T-helper 17 cell (primary cell): ENCODE data around the gene ANKRD53. TPM values are rescaled to one million over a fixed set of nuclear protein-coding genes. Genes with fewer than 3 reads are reported as not detected.
A peak's percentile ranks its signal among the peaks of the same experiment; 100 is the strongest.

Source experiments
- ATAC-seq: fragments of 150-1000 bp; cut with Tn5 transposase; 2 replicates; pipeline ENCODE4 v1.10.0; 2021; ENCODE audit warnings: mild to moderate bottlenecking, moderate library complexity
- DNase-seq, 3 donors: peaks; one replicate each; pipeline versions ENCODE4 v3.0.0 to v3.0.0-alpha.2; 2020 to 2021
- H3K9me3 ChIP-seq: one replicate; pipeline ENCODE4 v1.7.0; 2013; ENCODE audit warnings: low read length, mild to moderate bottlenecking; ENCODE audit not compliant: control insufficient read depth, poor library complexity, severe bottlenecking
- H3K27ac Mint-ChIP-seq: one replicate; pipeline ENCODE4 v1.8.0; 2022; ENCODE audit warnings: mild to moderate bottlenecking, moderate library complexity, mixed read lengths
- H3K27me3 Mint-ChIP-seq: one replicate; pipeline ENCODE4 v1.8.0; 2022; ENCODE audit warnings: mixed read lengths
- H3K36me3 Mint-ChIP-seq: one replicate; pipeline ENCODE4 v1.8.0; 2022; ENCODE audit warnings: low read depth, mixed read lengths
- H3K4me1 Mint-ChIP-seq: one replicate; pipeline ENCODE4 v1.8.0; 2022; ENCODE audit warnings: mild to moderate bottlenecking, mixed read lengths
- H3K4me3 Mint-ChIP-seq: one replicate; pipeline ENCODE4 v1.8.0; 2022; ENCODE audit warnings: mild to moderate bottlenecking, moderate library complexity, mixed read lengths
- total RNA-seq, 4 donors: library from RNA in 2 of 4; stranded (reverse) in 2 of 4; gene quantifications; one replicate each; pipeline ENCODE4 v1.2.3 and lab custom pipeline; 2022 to 2026

The ANKRD53 gene, protein sequence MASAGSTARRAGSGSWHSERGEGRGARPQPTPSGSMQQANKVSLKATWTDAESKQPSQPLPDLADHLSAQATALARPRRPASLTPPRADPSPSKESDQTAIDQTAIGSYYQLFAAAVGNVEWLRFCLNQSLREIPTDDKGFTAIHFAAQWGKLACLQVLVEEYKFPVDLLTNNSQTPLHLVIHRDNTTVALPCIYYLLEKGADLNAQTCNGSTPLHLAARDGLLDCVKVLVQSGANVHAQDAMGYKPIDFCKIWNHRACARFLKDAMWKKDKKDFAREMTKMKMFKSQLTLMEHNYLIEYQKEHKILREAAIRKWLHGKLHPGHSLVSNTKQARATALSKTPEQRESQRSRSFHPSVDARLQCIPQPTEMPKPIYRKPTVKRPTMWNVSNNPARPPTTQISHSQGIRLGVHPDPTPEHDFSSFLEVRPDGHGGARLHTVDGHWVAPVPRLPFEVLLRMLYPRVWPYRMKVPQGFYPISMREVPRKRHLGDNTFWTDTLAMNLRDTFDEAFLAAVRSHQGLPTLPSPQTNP
- under 1 TPM; 0.34 to 0.80 TPM for total RNA-seq
- 0 to 0.53 reads per million in 2 donors for total RNA-seq (lab: John Stamatoyannopoulos, UW)

DNA sequence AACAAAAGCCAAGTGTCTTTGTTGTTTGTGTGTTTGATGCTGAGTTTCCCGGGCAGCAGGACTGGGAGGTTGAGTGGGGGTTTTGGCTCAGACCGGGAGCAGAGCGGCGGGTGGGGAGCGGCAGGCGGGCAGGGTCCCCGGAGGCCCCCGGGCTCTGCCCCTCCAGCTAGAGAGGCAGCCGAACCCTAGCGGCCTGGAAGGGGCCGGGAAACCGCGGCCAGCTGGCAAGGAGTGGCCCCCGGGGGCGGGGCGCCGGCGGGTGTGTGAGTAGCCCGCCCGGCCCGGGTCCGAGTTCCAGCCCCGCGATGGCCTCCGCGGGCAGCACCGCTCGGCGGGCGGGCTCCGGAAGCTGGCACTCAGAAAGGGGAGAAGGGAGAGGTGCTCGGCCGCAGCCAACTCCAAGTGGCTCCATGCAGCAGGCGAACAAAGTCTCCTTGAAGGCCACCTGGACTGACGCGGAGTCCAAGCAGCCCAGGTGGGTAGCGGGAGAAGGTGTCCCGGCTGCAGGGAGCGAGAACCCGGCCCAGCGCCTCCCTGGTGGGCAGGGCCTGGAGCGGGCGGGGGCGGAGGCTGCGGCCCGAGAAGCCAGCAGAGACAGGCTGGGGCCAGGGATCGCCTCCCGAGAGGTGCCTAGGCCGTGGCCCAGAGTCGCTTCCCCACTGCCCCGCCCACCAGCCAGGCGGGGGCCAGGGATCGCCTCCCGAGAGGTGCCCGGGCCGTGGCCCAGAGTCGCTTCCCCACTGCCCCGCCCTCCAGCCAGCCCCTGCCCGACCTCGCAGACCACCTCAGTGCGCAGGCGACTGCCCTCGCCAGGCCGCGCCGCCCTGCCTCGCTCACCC lies at the start of gene ANKRD53:
Gene ANKRD53 (plus strand): TSS at position 290 of the 839 bp plus-strand sequence. CDS start 16 bp downstream, at position 306.
- ATAC-seq (peak; percentile 19), DNase-seq (no peak)
- peak within 1 kb of the TSS; percentile 91 for H3K4me3 Mint-ChIP-seq
- peaks cover 4% of the 10 kb centered on the region for H3K36me3 Mint-ChIP-seq
- H3K4me1 Mint-ChIP-seq, result peaks cover 17% of the 10 kb centered on the region
- peak within 1 kb of the TSS; percentile 86 for H3K27ac Mint-ChIP-seq
- peaks cover 13% of the 10 kb centered on the region for H3K27me3 Mint-ChIP-seq
- H3K9me3 ChIP-seq, result no peaks in the 10 kb centered on the region

DNA sequence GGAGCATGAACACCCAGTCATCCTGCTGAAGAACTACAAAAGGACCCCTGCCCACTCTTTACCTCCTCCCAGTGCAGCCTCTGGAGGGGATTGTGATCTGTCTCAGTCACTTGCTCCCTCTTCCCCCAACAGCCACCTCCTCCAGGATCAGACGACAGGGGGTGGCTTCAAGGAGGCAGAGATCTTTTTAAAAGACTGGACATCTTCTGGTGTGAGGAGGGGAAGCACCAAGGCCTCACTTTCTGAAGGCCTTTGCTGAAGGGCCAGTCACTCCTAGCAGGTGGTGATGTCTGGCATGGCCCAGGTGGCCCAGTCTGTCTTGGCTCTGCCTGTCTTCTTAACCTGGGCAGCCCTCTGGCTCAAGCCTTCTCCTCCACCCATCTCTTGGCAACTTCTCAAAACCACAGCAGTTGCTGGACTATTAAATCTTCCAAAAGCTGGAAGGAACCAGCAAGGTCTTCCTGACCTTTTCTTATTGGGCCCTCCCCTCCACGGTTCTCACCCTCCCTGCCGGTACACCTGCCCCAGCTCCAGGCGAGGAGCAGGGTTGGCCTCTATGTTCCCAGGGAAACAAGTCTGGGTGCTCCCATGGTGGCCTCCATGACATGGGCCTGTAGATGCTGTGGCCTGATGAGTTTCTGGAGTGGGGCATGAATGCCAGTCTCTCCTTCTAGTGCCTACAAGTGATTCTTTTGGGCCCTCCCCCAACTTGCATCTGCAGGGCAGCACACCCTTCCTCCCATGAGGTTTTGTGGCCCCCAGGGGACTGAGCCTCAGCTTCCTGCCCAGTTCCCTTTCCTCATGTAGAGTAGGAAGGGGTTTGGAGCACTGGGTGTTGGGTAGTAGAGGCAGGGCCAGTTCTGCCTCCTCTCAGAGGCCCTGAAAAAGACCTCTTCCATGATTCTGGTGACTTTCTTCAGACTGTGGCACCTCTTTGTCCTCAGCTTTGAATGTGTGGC lies 47.8 kb upstream of the ANKRD53 start:
- no peaks in the 10 kb centered on the region for H3K9me3 ChIP-seq
- Mint-ChIP-seq H3K36me3 (peaks cover 6% of the 10 kb centered on the region), H3K27me3 (peaks cover 43% of the 10 kb centered on the region), H3K27ac (no peak overlapping the region), H3K4me3 (no peak overlapping the region), H3K4me1 (peaks cover 6% of the 10 kb centered on the region)
- no peak for ATAC-seq
- no peak for DNase-seq

DNA sequence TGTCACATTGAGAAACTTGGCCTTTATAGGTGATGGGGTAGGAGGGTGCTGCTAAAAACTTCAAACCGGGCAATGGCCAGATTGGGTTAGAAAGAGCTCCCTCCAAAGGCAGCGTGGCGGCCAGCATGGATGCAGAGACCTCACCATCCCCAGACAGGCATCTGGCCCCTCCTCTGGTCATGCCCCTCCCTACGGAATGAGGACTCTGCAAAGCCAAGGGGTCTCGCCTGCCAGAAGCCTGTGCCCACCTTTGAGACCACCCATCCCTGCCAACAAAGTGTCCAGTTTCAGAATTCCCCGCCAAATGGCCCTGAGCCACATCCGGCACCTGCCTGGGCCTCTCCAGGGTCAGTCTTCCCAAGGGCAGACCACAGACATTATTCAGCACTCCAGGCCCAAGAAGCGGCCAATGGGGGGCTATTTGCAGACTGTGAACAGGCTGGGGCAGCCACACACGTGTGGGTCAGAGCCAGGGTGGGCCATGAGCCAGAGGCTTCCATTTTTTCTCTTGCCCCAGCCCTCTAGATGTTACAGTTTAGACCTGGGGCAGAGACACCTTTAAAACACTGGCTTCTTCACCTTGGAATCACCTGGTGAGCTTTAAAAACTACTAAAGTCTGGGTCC lies 46.9 kb upstream of the ANKRD53 start:
- DNase-seq (no peak), ATAC-seq (no peak)
- Mint-ChIP-seq H3K36me3 (peaks cover 6% of the 10 kb centered on the region), H3K27ac (no peak overlapping the region), H3K4me1 (peaks cover 6% of the 10 kb centered on the region), H3K27me3 (peaks cover 43% of the 10 kb centered on the region), H3K4me3 (no peak overlapping the region)
- no peaks in the 10 kb centered on the region for H3K9me3 ChIP-seq

DNA sequence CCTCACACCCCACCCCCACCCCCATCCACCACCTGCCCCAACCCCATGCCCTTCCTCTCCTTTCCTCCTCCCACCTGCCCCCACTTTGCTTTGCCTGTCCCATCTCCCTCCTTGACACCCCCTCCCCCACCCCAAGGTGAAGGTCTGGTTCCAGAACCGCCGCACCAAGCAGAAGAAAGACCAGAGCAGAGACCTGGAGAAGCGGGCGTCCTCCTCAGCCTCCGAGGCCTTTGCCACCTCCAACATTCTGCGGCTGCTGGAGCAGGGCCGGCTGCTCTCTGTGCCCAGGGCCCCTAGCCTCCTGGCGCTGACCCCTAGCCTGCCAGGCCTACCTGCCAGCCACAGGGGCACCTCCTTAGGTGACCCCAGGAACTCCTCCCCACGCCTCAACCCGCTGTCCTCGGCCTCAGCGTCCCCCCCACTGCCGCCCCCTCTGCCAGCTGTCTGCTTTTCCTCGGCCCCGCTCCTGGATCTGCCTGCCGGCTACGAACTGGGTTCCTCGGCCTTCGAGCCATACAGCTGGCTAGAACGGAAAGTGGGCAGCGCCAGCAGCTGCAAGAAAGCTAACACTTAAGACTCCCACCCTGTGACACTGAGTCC lies 45.7 kb upstream of the ANKRD53 start:
- ATAC-seq, result no peak
- Mint-ChIP-seq H3K27me3 (peaks cover 37% of the 10 kb centered on the region), H3K27ac (no peak overlapping the region)

DNA sequence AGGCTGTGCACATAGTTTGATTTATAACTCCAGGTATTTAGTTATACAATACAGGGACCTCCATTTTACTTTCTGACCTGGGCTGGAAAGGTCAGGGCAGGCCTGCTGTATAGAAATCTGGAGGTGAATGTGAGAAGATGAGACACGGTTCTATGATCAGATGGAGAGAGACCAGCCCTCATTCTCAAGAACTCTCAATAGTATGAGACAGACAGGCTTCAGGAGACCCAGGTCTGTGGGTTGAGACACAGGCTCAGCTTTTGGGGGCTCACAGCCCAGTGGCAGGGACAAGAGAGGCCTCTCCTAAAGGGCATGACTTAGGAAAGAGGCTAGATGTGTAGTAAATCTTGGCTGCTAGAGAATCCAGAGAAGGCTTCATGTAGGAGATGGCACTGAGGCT lies 43.4 kb upstream of the ANKRD53 start:
- Mint-ChIP-seq H3K4me1 (peaks cover 6% of the 10 kb centered on the region), H3K4me3 (no peak overlapping the region), H3K36me3 (peaks cover 6% of the 10 kb centered on the region), H3K27me3 (peaks cover 39% of the 10 kb centered on the region), H3K27ac (no peak overlapping the region)
- H3K9me3 ChIP-seq, result no peaks in the 10 kb centered on the region
- no peak for ATAC-seq
- DNase-seq, result no peak

More for the DNA sequence above, 45.7 kb upstream of the ANKRD53 start:
- H3K9me3 ChIP-seq, result no peaks in the 10 kb centered on the region
- Mint-ChIP-seq H3K4me3 (no peak overlapping the region), H3K4me1 (peaks cover 6% of the 10 kb centered on the region), H3K36me3 (peaks cover 6% of the 10 kb centered on the region)
- no peak for DNase-seq

DNA sequence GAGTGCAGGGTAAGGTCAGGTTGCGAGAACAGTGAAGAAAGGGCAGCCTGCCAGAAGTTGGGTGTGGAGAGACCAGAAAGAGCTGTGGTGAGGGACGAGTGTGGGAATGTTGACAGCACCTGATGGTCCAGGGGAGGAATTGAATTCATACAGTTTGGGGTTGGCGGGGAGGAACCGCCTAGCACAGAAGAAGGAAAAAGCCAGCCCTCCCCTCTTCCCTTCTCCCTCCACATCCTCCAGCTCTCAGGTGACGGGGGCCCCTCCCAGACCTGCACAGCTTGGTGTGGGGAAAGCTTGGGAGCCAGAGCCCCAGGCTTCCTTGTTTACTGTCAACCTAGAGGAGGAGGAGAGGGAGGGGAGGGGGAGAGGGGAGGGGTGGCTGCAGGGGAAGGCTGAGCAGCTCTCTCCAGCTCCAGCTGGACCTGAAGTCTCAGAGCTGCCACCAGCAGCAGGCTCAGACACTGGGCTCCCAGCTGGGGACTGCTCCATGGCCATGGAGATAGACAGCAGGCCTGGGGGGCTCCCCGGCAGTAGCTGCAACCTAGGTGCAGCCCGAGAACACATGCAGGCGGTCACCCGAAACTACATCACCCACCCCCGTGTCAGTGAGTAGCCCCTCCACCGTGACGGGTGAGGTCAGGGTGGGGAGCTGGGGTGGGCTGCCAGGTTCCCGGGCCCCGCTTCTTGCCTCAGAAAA lies 42.8 kb upstream of the ANKRD53 start, which contains the start of gene ATP6V1B1:
Gene ATP6V1B1 (plus strand): TSS at position 433 of the 697 bp plus-strand sequence. CDS start 55 bp downstream, at position 488.
- Mint-ChIP-seq H3K36me3 (peaks cover 6% of the 10 kb centered on the region), H3K4me1 (peaks cover 6% of the 10 kb centered on the region), H3K27me3 (peaks cover 44% of the 10 kb centered on the region), H3K4me3 (no peak within 1 kb of the TSS), H3K27ac (no peak within 1 kb of the TSS)
- ATAC-seq (no peak), DNase-seq (no peak)
- H3K9me3 ChIP-seq, result no peaks in the 10 kb centered on the region

DNA sequence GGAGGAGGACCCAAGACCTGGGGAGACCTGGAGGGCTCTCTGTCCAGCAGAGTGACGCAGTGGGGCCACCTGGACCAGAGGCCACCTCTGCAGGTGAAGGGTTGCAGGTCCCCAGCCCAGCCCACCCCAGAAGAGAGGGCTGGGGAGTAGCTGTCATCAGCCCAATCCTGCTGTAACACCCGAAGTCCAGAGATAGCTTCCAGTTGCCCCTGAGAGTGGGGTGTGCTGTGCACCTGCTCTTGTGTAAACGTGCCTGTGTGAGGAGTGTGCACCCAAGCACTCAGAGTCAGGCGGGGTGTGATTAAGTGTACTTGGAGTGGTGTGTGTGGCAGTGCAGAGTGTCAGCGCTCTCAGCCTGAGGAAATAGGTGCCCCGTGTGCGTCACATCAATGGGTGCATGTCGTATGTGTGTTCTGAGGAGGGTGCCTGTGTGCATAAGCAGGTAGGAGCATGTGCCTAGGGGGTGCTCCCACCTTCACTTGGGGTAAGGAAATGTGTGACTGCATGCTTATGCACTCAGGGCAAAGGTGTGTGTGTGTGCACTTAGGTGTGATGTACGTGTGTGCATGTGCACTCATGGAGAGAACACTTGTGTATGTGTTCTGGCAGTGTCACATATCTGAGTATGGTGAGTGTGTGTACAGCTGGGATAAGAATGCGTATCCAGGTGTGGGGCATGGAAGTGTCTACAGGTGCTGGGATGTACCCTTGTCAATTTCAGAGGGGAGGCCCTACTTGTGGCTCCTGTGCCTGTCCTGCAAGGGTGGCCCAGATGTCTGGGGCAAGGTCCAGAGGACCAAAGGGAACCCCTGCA lies 42.1 kb upstream of the ANKRD53 start:
- no peaks in the 10 kb centered on the region for H3K9me3 ChIP-seq
- Mint-ChIP-seq H3K36me3 (peaks cover 7% of the 10 kb centered on the region), H3K27me3 (peaks cover 48% of the 10 kb centered on the region), H3K27ac (no peak overlapping the region), H3K4me3 (no peak overlapping the region), H3K4me1 (peaks cover 6% of the 10 kb centered on the region)
- ATAC-seq, result no peak
- DNase-seq, result no peak

DNA sequence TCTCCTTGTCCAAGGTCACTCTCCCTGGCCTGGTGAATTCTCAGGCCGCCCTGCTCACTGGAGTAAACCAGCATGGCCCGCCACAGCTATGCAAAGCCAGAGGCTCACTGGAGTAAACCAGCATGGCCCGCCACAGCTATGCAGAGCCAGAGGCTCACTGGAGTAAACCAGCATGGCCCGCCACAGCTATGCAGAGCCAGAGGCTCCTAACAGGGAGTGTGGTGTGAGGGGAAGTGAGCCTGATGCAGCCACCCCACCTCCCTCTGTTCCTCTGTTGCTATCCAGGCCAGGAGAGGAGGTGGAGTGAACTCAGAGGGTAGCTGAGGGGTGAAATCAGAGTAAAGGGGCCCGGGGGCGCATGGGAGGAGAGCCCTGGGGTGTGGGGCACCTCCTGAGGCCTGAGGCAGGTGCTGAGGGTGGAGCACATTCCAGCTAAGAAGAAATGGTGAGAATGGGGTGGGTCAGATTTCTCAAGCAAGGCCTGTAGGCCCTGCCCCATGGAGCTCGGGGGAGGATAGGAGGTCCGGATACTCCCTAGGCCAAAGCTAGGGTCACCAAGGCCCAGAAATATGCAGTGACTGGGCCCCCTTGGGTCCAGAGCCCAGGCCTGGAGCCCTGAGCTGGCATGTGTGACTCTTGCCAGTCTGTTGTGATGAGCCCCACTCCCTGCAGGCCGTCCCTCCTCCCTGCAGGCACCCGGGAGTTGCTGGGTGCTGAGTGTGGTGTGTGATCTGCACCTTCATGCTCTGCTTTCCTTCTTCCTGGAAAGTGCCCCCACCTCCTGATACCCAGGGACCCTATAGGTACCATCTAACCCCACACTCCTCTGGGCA lies 41.2 kb upstream of the ANKRD53 start:
- H3K36me3 Mint-ChIP-seq, result peaks cover 9% of the 10 kb centered on the region
- no peak overlapping the region for H3K27ac Mint-ChIP-seq
- ATAC-seq, result no peak
- H3K4me3 Mint-ChIP-seq, result no peak overlapping the region
- peaks cover 47% of the 10 kb centered on the region for H3K27me3 Mint-ChIP-seq
- peaks cover 9% of the 10 kb centered on the region for H3K4me1 Mint-ChIP-seq
- DNase-seq, result no peak
- no peaks in the 10 kb centered on the region for H3K9me3 ChIP-seq

DNA sequence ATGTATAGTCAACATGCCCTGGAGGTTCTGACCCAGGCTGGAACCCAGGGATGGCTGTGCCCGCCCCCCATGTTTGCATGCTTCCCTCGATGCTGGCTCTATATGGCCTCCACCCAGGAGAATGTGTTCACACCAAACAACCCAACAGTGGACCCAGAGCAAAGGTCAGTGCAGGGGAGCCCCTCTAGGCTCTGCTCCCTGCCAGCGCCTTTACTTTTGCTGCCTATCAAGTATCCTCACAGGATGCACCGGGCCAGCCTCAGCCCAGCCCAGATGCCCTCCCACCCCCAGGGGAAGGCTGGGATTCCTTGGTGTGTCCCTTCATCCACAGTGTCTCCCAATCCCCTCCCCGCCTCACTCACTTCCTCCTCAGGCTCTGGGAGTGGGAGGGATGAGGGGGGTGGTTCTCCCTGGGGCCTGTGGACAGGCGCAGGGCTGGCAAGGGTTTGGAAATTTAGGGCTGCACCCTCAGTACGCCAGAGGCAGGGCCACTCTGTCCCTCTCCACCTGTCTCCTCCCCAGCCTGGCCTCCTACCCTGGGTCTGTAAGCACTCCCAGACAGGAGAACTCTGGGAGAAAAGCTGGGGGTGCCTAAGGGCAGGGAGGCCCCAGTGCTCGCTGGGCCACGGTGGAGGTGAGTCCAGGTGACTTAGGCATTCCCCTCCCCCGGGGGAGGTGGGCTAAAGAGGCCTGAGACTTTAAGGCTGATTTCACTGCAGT lies 40.4 kb upstream of the ANKRD53 start:
- peaks cover 9% of the 10 kb centered on the region for H3K4me1 Mint-ChIP-seq
- H3K36me3 Mint-ChIP-seq, result peaks cover 9% of the 10 kb centered on the region
- DNase-seq, result no peak
- ATAC-seq, result no peak
- H3K27ac Mint-ChIP-seq, result no peak overlapping the region
- no peaks in the 10 kb centered on the region for H3K9me3 ChIP-seq
- H3K4me3 Mint-ChIP-seq, result no peak overlapping the region
- peaks cover 45% of the 10 kb centered on the region for H3K27me3 Mint-ChIP-seq

DNA sequence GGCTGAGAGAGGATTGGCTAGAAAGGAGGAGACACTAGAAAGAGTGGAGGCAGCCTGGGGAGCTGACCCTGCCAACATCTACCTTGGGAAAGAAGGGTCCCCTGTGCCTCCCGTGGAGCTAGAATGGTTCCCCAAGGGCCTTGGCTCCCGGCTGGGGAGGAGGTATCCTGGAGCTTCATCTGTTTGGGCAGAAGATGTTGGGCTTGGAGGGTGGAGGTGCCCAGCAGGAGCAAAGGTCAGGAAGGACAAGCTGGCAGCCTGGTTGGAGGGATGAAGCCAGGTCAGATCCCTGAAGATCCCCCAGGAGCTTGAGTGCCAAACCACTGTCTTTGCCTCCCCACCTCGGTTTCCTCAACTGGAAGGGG lies 39.9 kb upstream of the ANKRD53 start:
- H3K36me3 Mint-ChIP-seq, result peaks cover 9% of the 10 kb centered on the region
- DNase-seq, result no peak

More for the DNA sequence above, 39.9 kb upstream of the ANKRD53 start:
- H3K27ac Mint-ChIP-seq, result no peak overlapping the region
- peaks cover 9% of the 10 kb centered on the region for H3K4me1 Mint-ChIP-seq
- peaks cover 40% of the 10 kb centered on the region for H3K27me3 Mint-ChIP-seq
- H3K4me3 Mint-ChIP-seq, result no peak overlapping the region
- no peak for ATAC-seq
- H3K9me3 ChIP-seq, result no peaks in the 10 kb centered on the region
